Natural killer cell (primary cell): ENCODE results near the gene SPECC1. TPM values are rescaled to one million over a fixed set of nuclear protein-coding genes. Genes with fewer than 3 reads are reported as not detected.

Experiments
- ATAC-seq, 3 donors: fragments of 150-1000 bp in 2 of 3; fragments of 200-7000 bp in 1 of 3; cut with Tn5 transposase; 1 replicate in 1 of 3; 2 replicates in 2 of 3; pipeline ENCODE4 v1.10.0; 2021; ENCODE audit warnings: mild to moderate bottlenecking in 2 of 3, moderate library complexity in 2 of 3
- DNase-seq, 2 donors: peaks; one replicate each; pipeline versions ENCODE4 v3.0.0 to v3.0.0-alpha.2; 2013 to 2021; ENCODE audit warnings: mixed read lengths in 1 of 2
- H3K27ac ChIP-seq: one replicate; pipeline ENCODE4 v1.5.1; 2013; ENCODE audit warnings: mild to moderate bottlenecking, low read length
- H3K27me3 ChIP-seq: one replicate; pipeline ENCODE4 v1.6.1; 2013; ENCODE audit warnings: low read length; ENCODE audit not compliant: control insufficient read depth, insufficient read depth
- H3K36me3 ChIP-seq: one replicate; pipeline ENCODE4 v1.6.1; 2013; ENCODE audit warnings: low read length; ENCODE audit not compliant: control insufficient read depth, insufficient read depth
- H3K4me1 ChIP-seq: one replicate; pipeline ENCODE4 v1.6.1; 2013; ENCODE audit warnings: low read length; ENCODE audit not compliant: control insufficient read depth, insufficient read depth
- H3K4me3 ChIP-seq: one replicate; pipeline ENCODE4 v1.5.1; 2013; ENCODE audit warnings: low read length
- H3K9me3 ChIP-seq: one replicate; pipeline ENCODE4 v1.6.1; 2013; ENCODE audit warnings: low read length; ENCODE audit not compliant: control insufficient read depth, insufficient read depth
- H3K27ac Mint-ChIP-seq, 2 donors: one replicate each; pipeline ENCODE4 v1.8.0; 2022; ENCODE audit warnings: mild to moderate bottlenecking in 2 of 2, mixed read lengths in 2 of 2, moderate library complexity in 1 of 2
- H3K27me3 Mint-ChIP-seq, 2 donors: one replicate each; pipeline ENCODE4 v1.8.0; 2022; ENCODE audit warnings: low read depth in 2 of 2, mixed read lengths in 2 of 2
- H3K36me3 Mint-ChIP-seq: one replicate; pipeline ENCODE4 v1.8.0; 2022; ENCODE audit warnings: mixed read lengths
- H3K4me1 Mint-ChIP-seq, 2 donors: one replicate each; pipeline ENCODE4 v1.8.0; 2022; ENCODE audit warnings: mixed read lengths in 2 of 2
- H3K4me3 Mint-ChIP-seq: one replicate; pipeline ENCODE4 v1.8.0; 2022; ENCODE audit warnings: mild to moderate bottlenecking, moderate library complexity, mixed read lengths
- H3K9me3 Mint-ChIP-seq, 2 donors: one replicate each; pipeline ENCODE4 v1.8.0; 2022; ENCODE audit warnings: mixed read lengths in 2 of 2
- WGBS: methylation state at CpG from one replicate; pipeline ENCODE4 v1.1.7; 2013; ENCODE audit warnings: missing lambda C conversion rate; ENCODE audit not compliant: insufficient coverage; 5-methylcytosine and 5-hydroxymethylcytosine counted together
- intact Hi-C: fragments of 100-400 bp; cut with micrococcal nuclease; formaldehyde crosslinking; loops from one replicate; pipeline ENCODE4 v1.14.2; 2022
- total RNA-seq, 4 donors: library from RNA; stranded (reverse); fragments of 120-200 nt in 1 of 4; gene quantifications; one replicate each; pipeline versions ENCODE4 v1.2.3 to v1.2.4, GENCODE V29; 2013 to 2022
- TF ChIP-seq, protein P1 (sequence below): fragments of 200-600 bp; IDR thresholded peaks from one replicate; pipeline ENCODE4 v1.8.0; 2022; ENCODE audit warnings: antibody characterized with exemption

SPECC1 gene
- total RNA-seq, 3 donors from 2014 or later (not counting 1 experiment from before 2014, with no cell fraction given): 29.3 to 45.1 (median 37.2) TPM

DNA sequence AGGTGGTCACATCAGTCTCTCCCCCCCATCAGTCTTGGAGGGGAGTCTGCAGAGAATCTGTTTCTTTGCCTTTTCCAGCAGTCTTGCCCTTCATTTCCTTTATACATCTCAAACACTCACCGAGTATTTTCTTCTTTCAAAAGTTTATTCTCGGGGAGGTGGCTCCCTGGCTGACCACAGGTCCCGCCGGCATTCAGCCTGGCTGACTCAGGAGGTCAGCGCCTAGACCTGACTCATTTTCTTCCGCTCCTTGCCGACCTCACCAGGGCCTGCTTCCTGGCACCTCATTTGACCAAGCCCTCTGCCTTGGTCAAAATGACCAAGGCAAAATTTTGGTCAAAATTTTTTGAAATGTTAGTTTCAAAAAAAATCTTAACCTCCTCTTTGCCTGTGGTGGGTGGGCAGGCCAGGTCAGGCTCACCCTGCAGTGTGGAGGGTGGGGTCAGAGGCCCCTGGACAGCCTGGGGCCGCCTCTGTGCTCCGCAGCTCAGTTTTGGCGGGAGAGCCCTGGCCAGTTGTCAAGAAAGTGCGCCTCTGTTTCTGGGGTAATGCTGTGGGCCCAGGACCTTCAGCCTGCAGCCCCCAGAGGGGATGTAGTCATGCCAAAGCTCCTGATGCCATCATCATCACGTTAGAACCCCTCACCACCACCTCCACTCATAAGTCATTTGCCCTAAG lies 165.6 kb downstream of the SPECC1 start:
- no peak overlapping the region for H3K4me3 Mint-ChIP-seq
- Histone ChIP-seq H3K4me1 (no peaks in the 10 kb centered on the region), H3K4me3 (no peak overlapping the region), H3K27ac (no peak overlapping the region), H3K36me3 (no peaks in the 10 kb centered on the region), H3K27me3 (no peaks in the 10 kb centered on the region), H3K9me3 (no peaks in the 10 kb centered on the region)
- H3K36me3 Mint-ChIP-seq: no peaks in the 10 kb centered on the region
- H3K27ac Mint-ChIP-seq: no peak overlapping the region
- no peaks in the 10 kb centered on the region for H3K9me3 Mint-ChIP-seq
- H3K27me3 Mint-ChIP-seq: no peaks in the 10 kb centered on the region
- WGBS: 88% methylated on average over 12 of the region's 12 CpGs
- intact Hi-C loops: no loop called here
- TF ChIP-seq, protein P1, sequence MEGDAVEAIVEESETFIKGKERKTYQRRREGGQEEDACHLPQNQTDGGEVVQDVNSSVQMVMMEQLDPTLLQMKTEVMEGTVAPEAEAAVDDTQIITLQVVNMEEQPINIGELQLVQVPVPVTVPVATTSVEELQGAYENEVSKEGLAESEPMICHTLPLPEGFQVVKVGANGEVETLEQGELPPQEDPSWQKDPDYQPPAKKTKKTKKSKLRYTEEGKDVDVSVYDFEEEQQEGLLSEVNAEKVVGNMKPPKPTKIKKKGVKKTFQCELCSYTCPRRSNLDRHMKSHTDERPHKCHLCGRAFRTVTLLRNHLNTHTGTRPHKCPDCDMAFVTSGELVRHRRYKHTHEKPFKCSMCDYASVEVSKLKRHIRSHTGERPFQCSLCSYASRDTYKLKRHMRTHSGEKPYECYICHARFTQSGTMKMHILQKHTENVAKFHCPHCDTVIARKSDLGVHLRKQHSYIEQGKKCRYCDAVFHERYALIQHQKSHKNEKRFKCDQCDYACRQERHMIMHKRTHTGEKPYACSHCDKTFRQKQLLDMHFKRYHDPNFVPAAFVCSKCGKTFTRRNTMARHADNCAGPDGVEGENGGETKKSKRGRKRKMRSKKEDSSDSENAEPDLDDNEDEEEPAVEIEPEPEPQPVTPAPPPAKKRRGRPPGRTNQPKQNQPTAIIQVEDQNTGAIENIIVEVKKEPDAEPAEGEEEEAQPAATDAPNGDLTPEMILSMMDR: no peak
- peaks cover 0 to 6% of the 10 kb centered on the region in 2 donors for H3K4me1 Mint-ChIP-seq
- no peak for DNase-seq
- no peak for ATAC-seq

DNA sequence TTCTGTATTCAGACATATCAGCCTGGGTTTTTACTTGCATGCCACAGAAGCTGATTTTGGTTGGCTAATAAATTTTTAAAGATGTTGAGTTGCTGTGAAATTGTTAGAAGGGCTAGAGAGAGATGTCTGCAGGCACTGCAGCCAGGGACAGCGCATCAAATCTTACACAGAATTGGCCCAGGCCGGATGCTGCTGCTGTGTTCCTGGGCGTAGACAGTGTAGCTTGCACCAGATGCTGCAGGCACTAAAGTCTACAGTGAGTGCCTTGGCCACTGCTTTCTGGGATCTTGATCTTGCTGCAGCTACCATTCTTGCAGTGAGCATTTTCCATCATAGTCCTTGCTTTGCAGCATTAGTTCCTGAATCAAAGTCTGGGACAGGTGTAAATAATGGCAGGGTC lies 169.9 kb downstream of the SPECC1 start:
- Histone ChIP-seq H3K27me3 (no peaks in the 10 kb centered on the region), H3K9me3 (no peaks in the 10 kb centered on the region), H3K36me3 (no peaks in the 10 kb centered on the region), H3K4me3 (no peak overlapping the region), H3K27ac (no peak overlapping the region), H3K4me1 (no peaks in the 10 kb centered on the region)
- no peak for ATAC-seq
- H3K9me3 Mint-ChIP-seq: no peaks in the 10 kb centered on the region
- no peak overlapping the region for H3K27ac Mint-ChIP-seq
- intact Hi-C loops: no loop called here
- no peak for DNase-seq
- no peaks in the 10 kb centered on the region for H3K4me1 Mint-ChIP-seq
- no peaks in the 10 kb centered on the region for H3K27me3 Mint-ChIP-seq
- H3K4me3 Mint-ChIP-seq: no peak overlapping the region
- no peaks in the 10 kb centered on the region for H3K36me3 Mint-ChIP-seq
- TF ChIP-seq, protein P1: no peak
- 93% methylated on average over 3 of the region's 3 CpGs for WGBS

DNA sequence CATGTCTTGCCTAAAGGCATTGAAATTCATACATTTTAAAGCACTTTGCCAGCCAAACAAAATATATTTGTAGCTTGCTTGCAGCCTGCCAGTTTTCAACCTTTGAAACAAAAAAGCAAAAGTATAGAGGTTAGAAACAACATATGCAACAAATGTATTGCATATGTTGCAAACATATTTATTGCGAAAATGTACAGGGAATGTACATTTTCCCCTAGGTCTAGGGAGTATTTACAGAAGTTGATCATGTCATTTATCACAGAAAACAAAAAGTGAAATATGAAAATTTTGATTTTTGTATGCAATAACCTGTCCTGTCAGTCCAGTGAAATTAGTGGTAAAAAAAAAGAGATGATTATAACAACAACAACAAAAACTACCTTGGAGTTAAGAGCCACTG lies 171.5 kb downstream of the SPECC1 start:
- H3K36me3 Mint-ChIP-seq: no peaks in the 10 kb centered on the region
- Histone ChIP-seq H3K9me3 (no peaks in the 10 kb centered on the region), H3K4me1 (no peaks in the 10 kb centered on the region), H3K36me3 (no peaks in the 10 kb centered on the region), H3K27me3 (no peaks in the 10 kb centered on the region), H3K27ac (no peak overlapping the region), H3K4me3 (no peak overlapping the region)
- WGBS: no CpG with 5 or more reads among the region's 1 CpG
- no peak overlapping the region for H3K4me3 Mint-ChIP-seq
- ATAC-seq (no peak), DNase-seq (no peak)
- TF ChIP-seq, protein P1: no peak
- H3K4me1 Mint-ChIP-seq: peaks cover 6 to 9% of the 10 kb centered on the region in 2 donors
- H3K27me3 Mint-ChIP-seq: no peaks in the 10 kb centered on the region
- intact Hi-C loops: no loop called here
- no peaks in the 10 kb centered on the region for H3K9me3 Mint-ChIP-seq
- no peak overlapping the region for H3K27ac Mint-ChIP-seq

DNA sequence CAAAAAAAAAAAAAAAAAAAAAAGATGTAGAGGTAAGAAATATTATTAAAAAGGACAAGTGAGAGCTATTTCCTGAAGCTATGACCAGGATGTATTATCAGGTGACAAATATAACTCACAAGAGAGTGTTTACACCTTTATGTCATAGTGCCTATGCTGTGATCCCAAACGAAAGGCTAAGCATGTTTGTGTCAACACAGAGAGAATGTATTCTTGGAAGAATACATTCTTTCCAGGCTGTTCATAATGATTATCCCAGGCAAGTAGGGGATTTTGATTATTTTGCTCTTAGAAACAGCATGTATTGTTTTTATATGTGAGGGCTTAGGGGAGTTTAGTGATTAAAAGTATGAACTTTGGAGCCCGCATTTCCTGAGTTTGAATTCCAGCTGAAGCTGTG lies 175.0 kb downstream of the SPECC1 start:
- Mint-ChIP-seq H3K36me3 (no peaks in the 10 kb centered on the region), H3K4me3 (no peak overlapping the region), H3K27ac (no peak overlapping the region), H3K9me3 (no peaks in the 10 kb centered on the region), H3K4me1 (peaks cover 6 to 9% of the 10 kb centered on the region in 2 donors), H3K27me3 (no peaks in the 10 kb centered on the region)
- DNase-seq (no peak), ATAC-seq (no peak)
- Histone ChIP-seq H3K4me3 (no peak overlapping the region), H3K27me3 (no peaks in the 10 kb centered on the region), H3K36me3 (no peaks in the 10 kb centered on the region), H3K27ac (no peak overlapping the region), H3K4me1 (no peaks in the 10 kb centered on the region), H3K9me3 (no peaks in the 10 kb centered on the region)
- intact Hi-C loops: no loop called here
- TF ChIP-seq, protein P1: no peak
- 97% methylated on average over 2 of the region's 2 CpGs for WGBS
